SHP77 (cell line): ENCODE data around the gene NME8.
A peak's percentile ranks its signal among the peaks of the same experiment; 100 is the strongest.

ENCODE experiments used
- DNase-seq, 2 experiments: peaks; one replicate each; lab custom pipeline; 2025; lab: John Stamatoyannopoulos, UW

The NME8 gene

DNA sequence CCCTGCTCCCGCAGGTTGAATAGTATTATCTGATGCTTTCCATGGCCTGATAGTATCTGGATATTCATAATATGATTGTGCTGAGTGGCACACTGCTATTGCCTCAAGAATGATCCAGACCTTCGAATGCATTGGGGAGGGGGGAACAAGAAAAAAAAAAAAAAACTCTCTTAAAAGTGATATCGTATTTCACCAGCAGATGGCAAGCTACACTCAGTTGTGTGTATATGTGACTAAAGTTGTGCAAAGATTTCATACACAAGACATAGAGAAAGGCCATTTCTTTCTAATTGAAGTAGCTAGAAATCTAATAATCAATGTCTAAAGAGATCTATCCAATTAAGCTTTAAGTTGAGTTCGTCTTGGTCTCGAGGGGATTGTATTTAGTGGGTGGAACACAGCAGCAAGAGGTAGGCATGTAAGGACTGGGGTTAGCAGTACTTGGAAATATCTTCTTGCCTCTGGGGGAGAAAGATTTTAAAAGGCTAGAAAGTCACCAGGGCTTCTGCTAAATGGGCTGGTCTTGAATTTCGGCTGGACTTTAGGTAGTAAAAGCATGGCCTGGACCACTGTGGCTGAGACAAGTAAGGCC is 52.9 kb downstream of the NME8 start:
- peak; percentile 45 to 65 for DNase-seq

DNA sequence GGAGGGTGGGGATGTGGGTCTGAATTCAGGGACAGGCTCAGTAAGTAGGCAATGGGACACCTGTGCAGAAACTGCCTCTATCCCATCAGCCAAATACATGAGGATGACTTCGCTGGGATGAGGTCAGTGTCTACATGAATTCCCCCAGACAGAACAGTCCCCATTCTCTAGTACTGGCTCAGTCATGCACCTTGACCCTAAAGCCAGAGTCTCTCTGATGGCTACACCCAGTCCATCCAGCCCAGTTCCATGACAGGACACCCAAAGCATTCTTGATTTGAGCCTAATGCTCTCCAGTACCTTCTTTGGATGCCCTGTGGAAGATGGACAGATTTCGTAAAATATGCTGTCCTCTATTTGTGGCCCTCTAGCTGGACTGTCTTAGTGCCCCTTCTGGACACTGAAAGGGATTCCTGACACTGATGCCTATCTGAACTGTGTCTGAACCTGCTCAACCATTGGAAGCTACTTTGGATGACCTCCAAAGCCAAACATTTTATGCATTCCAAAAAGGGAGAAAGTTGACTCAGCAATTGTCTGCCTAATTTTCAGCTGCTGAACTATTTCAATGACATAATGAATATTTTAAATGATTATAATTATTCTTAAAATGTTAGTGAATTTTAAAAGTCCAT is 53.6 kb downstream of the NME8 start:
- peak in 1 of 2 experiments; percentile 37 for DNase-seq

DNA sequence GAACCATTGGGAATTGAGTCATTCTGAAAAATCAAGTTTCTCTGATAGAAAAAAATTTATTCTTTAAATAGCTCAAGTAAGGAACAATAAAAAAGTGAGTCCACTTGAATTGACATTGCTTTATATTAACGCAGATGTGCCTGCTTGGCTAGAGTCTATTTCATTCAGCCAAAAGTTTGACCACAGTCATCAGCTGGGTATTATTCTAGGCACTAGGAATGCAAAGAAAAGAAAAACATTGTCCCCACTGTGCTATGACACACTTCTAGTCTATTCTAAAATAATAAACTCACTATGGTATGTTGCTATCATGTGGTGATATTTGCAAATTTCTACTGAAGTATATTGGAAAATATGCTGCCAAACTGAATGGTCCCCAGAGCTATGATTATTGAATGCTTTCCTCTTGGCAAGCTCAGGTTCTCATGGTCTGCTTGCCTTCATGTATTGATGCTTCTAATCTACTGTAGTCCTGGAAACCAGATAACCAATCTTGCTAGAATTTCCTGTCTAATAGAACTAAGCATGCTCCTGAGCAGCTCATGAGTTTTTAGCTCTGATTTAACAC is 59.9 kb downstream of the NME8 start:
- DNase-seq = no peak

DNA sequence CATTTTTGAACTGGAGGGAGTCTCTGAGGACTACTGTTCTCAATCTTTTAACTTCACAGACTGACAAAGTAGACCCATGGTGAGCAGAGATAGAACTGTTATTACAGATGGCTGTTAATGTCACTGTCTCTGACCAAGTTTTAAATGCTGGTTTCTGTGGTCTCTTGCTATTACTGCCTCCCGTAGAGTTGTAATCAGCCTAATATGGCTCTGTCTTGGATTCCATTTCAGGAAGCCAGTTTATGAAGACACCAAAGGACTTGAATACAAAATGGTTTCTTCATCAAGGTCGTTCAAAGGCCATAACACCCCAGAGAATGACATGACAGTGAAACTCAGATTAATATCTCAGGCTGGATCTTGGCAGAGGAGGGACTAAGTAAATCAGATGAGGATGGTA is 64.4 kb downstream of the NME8 start:
- no peak for DNase-seq

DNA sequence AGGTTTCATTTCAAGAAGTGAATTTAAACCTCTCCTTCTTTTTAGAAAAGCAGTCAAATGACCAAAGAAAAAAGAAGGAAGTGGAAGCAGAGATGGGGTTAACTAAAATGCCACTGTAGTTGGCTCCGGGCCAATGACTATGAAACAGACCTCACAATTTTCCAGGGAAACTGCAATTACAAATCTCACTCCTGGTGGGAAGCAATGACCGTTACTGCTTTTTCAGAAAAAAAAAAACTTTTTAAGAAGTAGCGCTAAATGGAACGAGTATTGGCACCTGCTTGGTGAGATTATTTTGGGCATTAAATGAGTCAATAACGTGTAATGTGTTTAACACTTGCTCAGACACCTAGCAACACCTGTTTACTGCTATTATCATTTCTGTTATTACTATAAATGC is 67.0 kb downstream of the NME8 start:
- peak in 1 of 2 experiments; percentile 4 for DNase-seq

DNA sequence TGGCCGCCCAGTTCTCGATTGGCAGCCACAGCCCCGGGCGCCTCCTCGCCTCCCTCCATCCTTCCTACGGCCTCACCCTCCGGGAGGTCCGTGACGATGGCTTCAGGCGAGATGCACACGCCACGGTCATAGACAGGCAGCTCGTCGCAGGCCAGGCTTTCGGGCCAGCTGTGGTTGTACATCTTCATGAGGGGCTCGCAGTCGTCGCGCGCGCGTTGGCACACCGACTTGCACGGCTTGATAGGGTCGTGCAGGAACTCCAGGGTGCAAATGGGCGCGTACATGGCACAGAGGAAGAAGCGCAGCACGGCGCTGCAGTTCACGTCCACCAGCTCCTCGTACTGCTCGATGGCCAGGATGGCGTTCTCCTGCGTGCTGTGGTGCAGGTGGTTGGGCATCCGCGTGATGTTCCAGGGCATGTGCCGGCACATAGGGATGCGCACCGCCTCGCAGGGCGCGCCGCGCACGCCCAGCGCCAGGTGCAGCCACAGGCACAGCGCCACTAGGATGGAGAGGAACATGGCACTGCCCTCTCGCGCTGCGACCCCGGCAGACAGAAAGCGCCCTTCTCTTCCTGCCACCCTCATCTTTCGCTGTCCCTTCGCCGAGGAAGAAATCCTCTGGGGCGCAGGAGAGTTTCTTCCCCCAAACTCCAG is 67.7 kb downstream of the NME8 start:
- no peak for DNase-seq

DNA sequence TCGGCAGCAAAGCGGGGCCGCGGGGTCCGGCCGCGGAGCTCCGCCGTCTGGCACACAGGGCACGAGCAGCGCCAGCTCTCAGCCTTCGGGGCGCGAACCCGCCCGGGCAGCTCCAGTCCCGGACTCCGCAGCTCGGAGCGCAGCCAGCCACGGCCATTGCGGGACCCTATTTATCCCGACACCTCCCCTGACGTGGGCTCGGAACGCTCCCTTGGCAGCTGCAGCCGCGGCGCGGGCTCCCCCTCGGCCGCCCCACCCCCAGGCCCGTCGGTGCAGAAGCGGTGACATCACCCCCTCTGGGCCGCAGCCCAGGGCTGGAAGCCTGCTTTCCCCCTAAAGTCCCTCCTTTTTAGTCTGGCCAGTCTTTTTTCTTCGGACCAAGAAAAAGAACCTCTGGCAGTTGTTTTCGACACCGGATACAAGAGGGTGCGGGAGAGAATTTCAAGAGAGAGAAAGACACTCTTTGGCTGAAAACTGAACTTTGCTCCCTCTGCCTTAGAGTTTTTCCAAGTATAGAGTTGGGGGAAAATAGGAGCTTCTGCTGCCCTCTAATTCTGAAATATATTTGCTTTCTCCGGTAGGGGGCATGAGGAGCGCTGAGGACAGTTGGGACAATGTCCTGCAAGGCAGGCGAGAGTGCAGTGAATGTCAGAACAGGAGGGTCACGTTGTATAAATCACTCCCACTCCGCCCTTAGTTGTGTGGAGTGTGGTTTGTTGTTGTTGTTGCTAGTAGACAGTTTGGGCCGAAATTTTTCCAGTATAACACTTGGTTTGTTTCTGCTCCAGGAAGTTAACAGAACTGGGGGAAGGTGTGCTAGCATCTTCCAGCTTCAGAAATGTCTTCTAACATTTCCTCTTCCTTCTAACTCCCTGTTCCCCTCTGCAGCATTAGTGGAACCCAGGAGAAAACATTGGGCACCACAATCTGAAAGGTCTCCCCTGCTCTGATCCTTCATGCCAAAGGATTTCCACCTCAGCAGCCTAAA is 68.6 kb downstream of the NME8 start, which contains the start of gene SFRP4:
Gene SFRP4, minus strand, starts transcription at position 145 of the 988 bp plus-strand sequence. CDS start 280 bp downstream, outside the sequence.
- DNase-seq = peak; percentile 64 to 73

DNA sequence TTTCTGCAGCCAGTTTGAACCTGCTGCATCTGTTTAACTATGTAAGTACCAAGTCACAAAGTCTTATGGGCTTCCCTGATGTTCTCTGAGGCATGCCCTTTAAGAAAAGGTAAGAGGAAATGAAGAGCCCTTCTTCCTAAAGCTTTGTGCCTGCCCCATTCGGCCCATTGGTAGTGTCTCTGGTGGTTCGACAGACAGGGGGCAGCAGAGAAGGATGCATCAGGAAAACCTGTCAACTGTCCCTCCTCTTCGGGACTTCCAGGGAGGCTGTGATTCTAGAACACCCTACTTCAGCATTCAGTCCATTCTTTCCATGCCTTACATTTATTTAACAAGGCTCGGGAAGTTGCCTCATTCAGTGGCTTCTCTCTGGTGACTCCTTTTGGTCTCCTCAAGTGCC is 70.1 kb downstream of the NME8 start:
- peak in 1 of 2 experiments; percentile 6 for DNase-seq

DNA sequence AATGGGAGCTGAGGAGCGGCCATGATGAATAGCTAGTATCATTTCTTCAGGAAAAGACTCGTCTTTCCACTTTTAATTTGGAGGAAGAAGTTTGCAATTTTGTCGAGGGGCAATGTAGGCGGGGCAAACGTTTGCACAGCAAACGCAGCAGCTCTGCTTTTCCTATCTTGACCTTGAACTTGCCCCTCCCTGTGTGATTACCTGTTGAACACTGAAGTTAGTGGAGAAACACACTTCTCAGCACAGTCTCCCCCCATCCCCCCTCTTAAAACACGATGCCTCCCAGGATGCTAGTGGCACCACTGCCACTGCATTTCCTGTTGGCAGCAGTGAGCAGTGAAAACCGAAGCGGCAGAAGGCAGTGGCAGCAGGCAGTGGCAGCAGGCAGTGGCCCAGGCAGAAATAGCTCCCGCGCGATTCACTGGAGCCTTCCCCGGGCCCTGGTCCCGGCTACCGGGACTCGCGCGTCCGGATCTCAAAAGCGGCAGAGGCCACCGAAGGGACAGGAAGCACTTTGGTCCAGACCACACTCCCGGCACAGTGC is 72.0 kb downstream of the NME8 start, which contains the start of gene EPDR1:
Gene EPDR1, plus strand, starts transcription at position 336 of the 544 bp plus-strand sequence. CDS start 300 bp downstream, outside the sequence.
- DNase-seq = peak; percentile 87 to 88

DNA sequence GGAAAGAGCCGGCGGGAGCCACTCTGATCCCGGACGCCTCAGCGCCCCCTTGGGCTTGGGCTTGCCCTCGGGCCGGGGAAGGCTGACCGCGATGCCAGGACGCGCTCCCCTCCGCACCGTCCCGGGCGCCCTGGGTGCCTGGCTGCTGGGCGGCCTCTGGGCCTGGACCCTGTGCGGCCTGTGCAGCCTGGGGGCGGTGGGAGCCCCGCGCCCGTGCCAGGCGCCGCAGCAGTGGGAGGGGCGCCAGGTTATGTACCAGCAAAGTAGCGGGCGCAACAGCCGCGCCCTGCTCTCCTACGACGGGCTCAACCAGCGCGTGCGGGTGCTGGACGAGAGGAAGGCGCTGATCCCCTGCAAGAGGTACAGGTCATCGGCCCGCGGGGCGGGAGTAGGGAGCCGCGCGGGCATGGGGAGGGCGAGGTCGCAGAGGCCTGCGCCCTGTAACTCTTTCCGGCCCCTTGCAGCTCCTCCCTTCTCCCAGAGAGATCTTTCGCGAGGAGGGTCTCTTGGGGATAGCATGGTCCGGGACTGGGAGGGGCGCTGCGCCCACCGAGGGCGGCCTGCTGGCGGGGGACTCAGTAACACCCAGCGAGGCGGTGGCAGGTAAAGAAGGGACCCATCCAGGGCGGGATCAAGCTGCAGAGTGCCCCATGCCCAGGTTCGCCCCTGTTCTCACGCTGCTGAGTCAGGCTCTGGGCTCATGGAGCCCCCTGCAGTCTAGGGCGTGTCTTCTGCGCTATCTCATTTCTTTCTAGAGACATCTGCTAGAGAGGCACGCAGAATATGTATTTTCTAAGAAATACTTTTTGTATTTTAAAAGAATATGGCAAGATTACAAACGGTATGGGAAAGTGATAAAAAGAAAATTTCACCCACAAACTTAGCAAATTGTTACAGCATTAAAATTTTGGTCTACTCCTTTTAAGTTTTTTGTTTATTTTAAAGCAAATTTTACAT is 72.7 kb downstream of the NME8 start:
- DNase-seq = peak; percentile 61 to 77

DNA sequence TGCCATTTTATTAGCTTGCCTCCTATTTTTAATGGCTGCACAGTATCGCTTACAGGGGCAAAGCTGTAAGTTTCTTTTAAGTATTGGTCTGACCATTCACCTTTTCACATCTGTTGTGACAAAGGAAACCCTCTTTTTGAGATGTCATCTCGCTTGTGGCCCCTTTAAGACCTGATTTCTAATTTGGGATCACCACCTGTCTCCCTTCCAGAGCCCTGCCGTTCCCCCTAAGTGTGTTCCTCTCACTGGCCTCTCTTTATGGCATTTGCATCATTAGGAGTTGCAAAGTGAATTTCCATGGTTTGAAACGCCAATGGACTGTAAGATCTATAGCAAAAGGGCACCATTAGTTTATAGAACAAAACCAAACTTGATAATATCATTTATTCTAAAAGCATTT is 73.5 kb downstream of the NME8 start:
- DNase-seq = no peak

DNA sequence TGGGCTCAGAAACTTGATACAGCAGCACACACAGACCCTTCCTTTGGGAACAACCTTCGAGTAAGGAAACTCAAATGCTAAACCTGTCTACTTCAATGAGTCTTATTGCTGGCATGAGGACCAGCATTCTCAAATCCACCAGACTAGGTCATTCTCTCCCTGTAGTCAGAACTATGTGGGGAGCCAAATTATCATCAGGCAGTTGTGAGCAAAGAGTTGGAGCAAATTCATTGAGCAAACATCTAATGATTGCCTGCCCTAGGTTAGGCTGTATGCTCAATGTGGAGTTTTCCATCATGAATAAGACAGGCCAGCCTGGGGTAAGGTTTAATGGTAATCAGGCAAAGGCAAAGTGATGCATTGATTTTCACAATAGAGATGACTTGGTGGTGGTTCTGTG is 75.6 kb downstream of the NME8 start:
- no peak for DNase-seq

DNA sequence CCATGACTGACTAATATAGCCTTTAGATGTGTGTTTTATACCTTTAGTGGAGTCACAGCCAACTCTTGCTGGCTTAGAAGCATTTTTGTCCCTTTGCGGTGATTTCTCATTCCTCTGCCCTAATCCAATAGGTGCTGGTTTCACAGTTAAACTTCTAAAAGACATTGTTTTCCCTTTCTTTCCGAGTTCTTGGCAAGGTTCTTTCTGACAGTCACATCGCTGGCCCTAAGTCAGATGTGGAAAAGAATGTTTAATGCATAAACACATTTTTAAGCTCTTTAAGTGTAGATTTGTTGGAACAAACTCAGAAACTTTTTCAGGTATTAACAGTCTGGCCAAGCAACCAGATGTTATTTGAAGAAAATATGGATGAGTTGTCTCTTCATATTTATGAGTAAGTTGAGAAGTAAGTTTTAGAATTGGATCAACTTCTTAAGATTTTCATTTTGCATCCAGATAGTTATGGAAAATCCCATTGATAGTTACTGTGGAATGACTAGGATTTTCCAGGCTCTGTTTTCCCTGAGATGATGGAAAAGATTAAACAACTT is 76.2 kb downstream of the NME8 start:
- no peak for DNase-seq

DNA sequence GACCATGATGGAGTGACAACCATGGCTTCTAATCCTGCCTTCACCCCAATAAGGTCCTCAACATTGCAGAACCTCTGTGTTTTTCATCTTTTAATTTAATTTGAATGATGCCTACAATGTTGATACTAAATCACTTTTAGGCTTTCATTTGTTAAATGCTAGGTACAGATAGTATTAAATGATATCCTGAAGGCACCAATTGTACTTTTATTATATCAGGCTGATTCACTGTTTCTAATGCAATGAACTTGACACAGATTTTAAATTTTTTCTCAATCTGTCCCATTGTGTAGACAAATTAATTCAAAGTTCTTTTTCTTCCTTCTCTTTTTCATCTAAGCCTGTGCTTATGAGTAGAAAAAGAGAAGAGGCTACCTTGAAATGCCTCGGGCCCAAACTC is 77.2 kb downstream of the NME8 start:
- DNase-seq = no peak

DNA sequence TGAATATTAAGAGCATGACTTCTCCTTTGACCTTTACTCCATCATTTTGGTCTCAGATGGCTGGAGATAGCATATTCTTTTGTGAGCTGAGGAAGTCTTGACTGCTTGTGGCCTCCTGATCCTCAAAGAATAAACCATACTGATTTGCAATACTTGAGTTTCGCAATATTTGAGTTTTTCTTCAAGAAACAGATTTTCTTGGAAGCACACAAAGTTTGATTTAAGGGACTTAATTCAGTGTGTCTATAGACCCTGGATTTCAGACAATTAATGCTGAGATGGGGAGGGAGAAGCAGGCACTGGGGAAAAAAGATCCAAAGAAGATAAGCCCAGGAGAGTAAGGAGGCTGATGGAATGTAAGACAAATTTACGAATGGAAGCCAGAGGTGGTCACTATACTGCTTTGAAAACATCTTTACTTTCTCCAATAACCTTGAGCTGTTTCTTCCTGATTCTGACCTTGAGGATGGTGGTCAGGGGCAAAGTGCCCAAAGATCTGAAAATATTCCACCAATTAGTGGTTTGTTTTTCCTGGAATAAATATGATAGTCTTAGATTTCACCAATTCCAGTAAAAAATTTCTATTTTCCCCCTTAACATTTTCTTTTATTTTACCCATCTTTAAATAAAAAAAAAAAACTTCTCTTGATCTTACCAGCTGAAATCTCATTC is 79.5 kb downstream of the NME8 start:
- DNase-seq = no peak

DNA sequence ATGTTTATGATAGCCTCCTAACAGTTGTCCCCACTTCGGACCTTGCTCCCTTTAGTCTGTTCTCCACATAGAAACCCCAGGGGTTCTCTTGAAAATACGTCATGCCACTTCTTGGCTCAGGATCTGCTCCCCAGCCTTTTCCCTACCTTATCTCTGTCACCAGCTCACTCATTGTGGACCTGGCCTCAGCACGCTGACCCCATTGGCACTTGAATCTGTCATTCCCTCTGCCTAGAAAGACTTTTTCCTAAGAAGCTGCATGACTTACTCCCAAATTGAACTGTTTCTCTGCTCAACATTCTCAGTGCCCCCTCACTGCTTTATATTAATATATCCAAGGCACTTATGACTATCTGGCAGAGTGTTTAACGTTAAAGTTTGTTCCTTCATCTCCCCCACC is 80.5 kb downstream of the NME8 start:
- DNase-seq = no peak

DNA sequence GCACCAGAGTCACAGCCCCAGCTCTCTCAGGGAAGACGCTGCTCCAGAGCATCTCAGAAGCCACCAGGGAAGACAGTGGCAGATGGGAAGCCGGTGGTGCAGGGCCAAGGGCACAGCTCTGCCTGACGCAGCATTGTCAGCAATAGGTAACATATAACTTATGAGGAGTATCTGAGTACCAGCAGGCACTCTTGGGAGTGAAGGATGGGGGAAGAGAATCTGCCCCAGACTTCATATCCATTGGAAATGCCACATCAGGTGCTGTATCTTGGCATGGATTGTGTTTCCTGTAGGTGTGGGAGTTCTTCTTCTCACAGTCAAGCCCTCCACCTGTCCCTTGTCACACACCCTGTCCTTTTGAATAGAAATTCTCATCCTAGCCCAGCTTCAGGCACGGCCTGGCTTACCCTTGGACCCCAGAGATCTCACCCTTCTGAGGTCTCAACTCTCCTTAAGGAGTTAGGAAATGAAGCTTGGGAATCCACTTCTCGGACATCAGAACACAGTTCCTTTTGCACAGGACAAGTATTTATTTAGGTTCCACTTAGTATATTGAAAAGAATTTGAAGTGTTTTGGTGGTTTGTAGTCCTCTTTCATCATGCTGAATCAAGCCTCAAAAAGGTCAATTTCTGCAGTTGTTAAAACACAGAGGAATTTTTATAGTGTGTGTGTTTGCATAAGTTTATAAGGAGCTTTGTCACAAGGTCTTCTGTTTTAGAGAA is 82.0 kb downstream of the NME8 start:
- DNase-seq = no peak

DNA sequence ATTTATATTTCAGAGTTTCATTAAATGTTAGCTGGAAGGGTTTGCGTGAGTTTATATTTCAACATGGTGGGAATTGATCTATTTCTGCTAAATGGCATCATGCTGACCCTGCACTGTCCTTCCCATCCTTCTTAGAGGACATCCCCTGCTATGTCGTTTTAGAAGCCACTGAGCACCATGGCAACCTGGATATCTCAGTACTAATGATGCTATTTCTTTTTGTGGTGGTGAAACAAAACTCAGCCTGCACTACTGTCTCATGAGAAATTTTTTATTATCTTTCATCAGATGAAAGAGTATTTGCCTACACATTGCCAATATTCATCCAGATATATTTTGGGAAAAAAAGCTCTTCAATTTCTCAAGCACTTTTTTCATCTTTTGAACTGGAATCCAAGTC is 84.1 kb downstream of the NME8 start:
- DNase-seq = no peak
